ENCODE measurements around the gene FOXD4L4. TPM values are rescaled to one million over a fixed set of nuclear protein-coding genes. Genes with fewer than 3 reads are reported as not detected.
"Not testable (repeated sequence)": the region's sequence is repeated elsewhere in the genome, so short reads cannot be mapped to it uniquely, and the experiment has no call there.

The FOXD4L4 gene
- polyA plus RNA-seq (ENCODE audit: insufficient read length in 4 of 4), result under 1 TPM in 1 of 4 donors, not detected in 3; 0.27 TPM

DNA sequence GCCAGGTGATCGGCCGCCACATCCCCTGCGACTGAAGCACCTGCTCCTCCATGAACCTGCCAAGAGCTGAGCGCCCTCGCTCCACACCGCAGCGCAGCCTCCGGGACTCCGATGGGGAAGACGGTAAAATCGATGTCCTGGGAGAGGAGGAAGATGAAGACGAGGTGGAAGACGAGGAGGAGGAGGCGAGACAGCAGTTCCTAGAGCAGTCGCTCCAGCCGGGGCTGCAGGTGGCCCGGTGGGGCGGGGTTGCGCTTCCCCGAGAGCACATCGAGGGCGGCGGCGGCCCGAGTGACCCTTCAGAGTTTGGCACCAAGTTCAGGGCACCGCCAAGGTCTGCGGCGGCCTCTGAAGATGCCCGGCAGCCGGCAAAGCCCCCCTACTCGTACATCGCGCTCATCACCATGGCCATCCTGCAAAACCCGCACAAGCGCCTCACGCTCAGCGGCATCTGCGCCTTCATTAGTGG lies at the start of gene FOXD4L4:
FOXD4L4 (plus strand) TSS at position 51 of the 469 bp plus-strand sequence; CDS start at position 51, 0 bp downstream.
- DNase-seq (ENCODE audit: low read depth in 4 of 4, low spot score in 3 of 4), result not testable (repeated sequence)

DNA sequence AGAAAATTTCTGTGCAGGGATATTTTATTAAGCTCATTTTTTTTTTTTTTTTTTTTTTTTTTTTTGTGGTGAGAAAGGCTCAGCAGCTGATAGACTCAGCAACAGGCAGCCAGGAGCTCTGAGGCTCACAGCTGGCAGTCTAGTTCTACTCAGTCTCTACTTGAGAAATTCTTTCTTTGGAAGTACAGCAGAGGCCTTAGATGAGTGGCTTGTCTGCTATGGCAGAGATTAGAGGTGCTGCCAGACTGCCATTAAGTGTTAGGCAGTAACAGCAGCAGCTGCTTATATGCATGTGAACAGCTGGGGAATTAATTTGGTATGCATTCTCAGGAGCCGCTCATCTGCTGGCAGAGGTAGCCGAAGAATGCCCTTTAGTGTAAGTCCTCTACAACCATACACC lies 33.4 kb upstream of the FOXD4L4 start:
- not testable (repeated sequence) for DNase-seq (ENCODE audit: low read depth in 4 of 4, low spot score in 3 of 4)

GRCh38 chr9:65714445-65714844 lies 22.5 kb upstream of the FOXD4L4 start:
- DNase-seq (ENCODE audit: low read depth in 4 of 4, low spot score in 3 of 4), result not testable (repeated sequence)

DNA sequence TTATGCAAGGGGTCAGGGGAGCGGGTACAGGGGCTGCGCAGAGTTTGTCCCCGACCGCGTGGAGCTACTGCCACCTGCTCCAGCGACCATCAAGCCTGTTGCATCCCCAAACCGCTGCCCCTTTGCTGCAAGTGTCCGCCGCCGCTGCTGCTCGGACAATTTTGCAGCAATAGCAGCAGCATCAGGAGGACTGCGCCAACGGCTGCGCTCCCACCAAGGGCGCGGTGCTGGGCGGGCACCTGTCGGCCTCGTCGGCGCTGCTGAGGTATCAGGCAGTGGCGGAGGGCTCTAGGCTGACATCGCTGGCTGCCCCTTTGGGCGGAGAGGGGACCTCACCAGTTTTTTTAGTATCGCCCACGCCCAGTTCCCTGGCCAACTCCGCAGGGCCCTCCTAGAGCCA lies 1.2 kb downstream of the FOXD4L4 start:
- DNase-seq (ENCODE audit: low read depth in 4 of 4, low spot score in 3 of 4), result not testable (repeated sequence)

Other genes starting within 250 kb of the FOXD4L4 start
- gene ZNG1E, start 61.2 kb upstream of the FOXD4L4 start, polyA plus RNA-seq (ENCODE audit: insufficient read length in 4 of 4), result 10 to 100 TPM; 38.0 to 71.5 (median 69.3) TPM

Data from left renal pelvis (tissue), 4 donors.